Keratinocyte (primary cell): ENCODE results near the gene ZNF488. TPM values are rescaled to one million over a fixed set of nuclear protein-coding genes. Genes with fewer than 3 reads are reported as not detected.

Experiments used
- DNase-seq: peaks from one replicate; pipeline ENCODE4 v3.0.0-alpha.2; 2011; ENCODE audit warnings: low read depth, missing footprints, low spot score
- FAIRE-seq: peaks from 2 replicates; lab custom pipeline; 2011; peaks lifted over from hg19 to GRCh38; lab: Jason Lieb, UNC
- H2AFZ ChIP-seq: 2 replicates; pipeline ENCODE4 v1.6.0; 2012; ENCODE audit warnings: low read length, control low read depth, inconsistent platforms; ENCODE audit not compliant: control insufficient read depth
- H3K27ac ChIP-seq: 2 replicates; pipeline ENCODE4 v1.5.1; 2011; ENCODE audit warnings: low read length; ENCODE audit not compliant: control insufficient read depth, insufficient read depth
- H3K27me3 ChIP-seq: 3 replicates; pipeline ENCODE4 v1.6.0; 2011; ENCODE audit warnings: low read length; ENCODE audit not compliant: control insufficient read depth, insufficient read depth; ENCODE audit errors: extremely low read depth
- H3K36me3 ChIP-seq, 2 experiments: 2 replicates in 1 of 2; 3 replicates in 1 of 2; pipeline ENCODE4 v1.5.1; 2011; ENCODE audit warnings: low read length in 2 of 2, mild to moderate bottlenecking in 1 of 2; ENCODE audit not compliant: control insufficient read depth in 2 of 2, insufficient read depth in 2 of 2; ENCODE audit errors: extremely low read depth in 1 of 2
- H3K4me1 ChIP-seq: 3 replicates; pipeline ENCODE4 v1.5.1; 2011; ENCODE audit warnings: low read length; ENCODE audit not compliant: control insufficient read depth, insufficient read depth; ENCODE audit errors: extremely low read depth
- H3K4me2 ChIP-seq: 3 replicates; pipeline ENCODE4 v1.6.0; 2011; ENCODE audit warnings: low read depth, low read length; ENCODE audit not compliant: control insufficient read depth, insufficient read depth; ENCODE audit errors: extremely low read depth
- H3K4me3 ChIP-seq, 3 experiments: fragments of 200-600 bp in 1 of 3; sonication (generic) in 1 of 3; 2 replicates in 2 of 3; 3 replicates in 1 of 3; pipeline ENCODE4 v1.5.1; 2011 to 2016; ENCODE audit warnings: low read length in 3 of 3, mild to moderate bottlenecking in 3 of 3, control low read depth in 2 of 3, inconsistent platforms in 1 of 3, low read depth in 1 of 3, mixed read lengths in 1 of 3, mixed run types in 1 of 3, moderate library complexity in 1 of 3; ENCODE audit not compliant: control insufficient read depth in 2 of 3, insufficient read depth in 2 of 3; ENCODE audit errors: extremely low read depth in 1 of 3
- H3K79me2 ChIP-seq: 2 replicates; pipeline ENCODE4 v1.6.0; 2012; ENCODE audit warnings: low read length; ENCODE audit not compliant: control insufficient read depth, insufficient read depth
- H3K9ac ChIP-seq: 3 replicates; pipeline ENCODE4 v1.6.0; 2011; ENCODE audit warnings: low read length; ENCODE audit not compliant: control insufficient read depth, insufficient read depth; ENCODE audit errors: extremely low read depth
- H3K9me1 ChIP-seq: 3 replicates; pipeline ENCODE4 v1.6.0; 2011; ENCODE audit warnings: low read length; ENCODE audit not compliant: control insufficient read depth, insufficient read depth; ENCODE audit errors: extremely low read depth
- H3K9me3 ChIP-seq: 2 replicates; pipeline ENCODE4 v1.5.1; 2012; ENCODE audit warnings: low read depth, low read length; ENCODE audit not compliant: control insufficient read depth
- H4K20me1 ChIP-seq: 3 replicates; pipeline ENCODE4 v1.6.0; 2011; ENCODE audit warnings: low read length; ENCODE audit not compliant: control insufficient read depth, insufficient read depth; ENCODE audit errors: extremely low read depth
- EZH2 ChIP-seq: IDR thresholded peaks from one replicate; pipeline ENCODE4 v1.6.1; 2012; ENCODE audit warnings: inconsistent platforms, mild to moderate bottlenecking, low read length, moderate library complexity
- dilution Hi-C: fragments of 300-500 bp; cut with MboI; formaldehyde crosslinking; loops from one replicate; pipeline ENCODE4 v1.7.0; 2020; ENCODE audit warnings: low sequenced_read_pairs; ENCODE audit not compliant: extremely low pct_ligation_motif_present
- polyA plus RNA-seq, 5 experiments: library from polyadenylated mRNA; depleted of rRNA in 3 of 5; stranded (reverse) in 3 of 5; stranded (forward) in 1 of 5; unstranded in 1 of 5; fragments of >200 nt; gene quantifications; 1 replicate in 1 of 5; 2 replicates in 3 of 5; 3 replicates in 1 of 5; pipeline versions ENCODE4 v1.2.1 to v1.2.3, GENCODE V29; 2011 to 2012; ENCODE audit warnings: missing spikeins in 2 of 5, low read depth in 1 of 5, low replicate concordance in 1 of 5
- TF ChIP-seq, protein P1 (sequence below), 3 experiments: IDR thresholded peaks in 1 of 3; conservative IDR thresholded peaks in 1 of 3; optimal IDR thresholded peaks in 1 of 3; 2 replicates in 2 of 3; 3 replicates in 1 of 3; pipeline versions ENCODE3 to v1.5.1; 2011; ENCODE audit warnings: low read length in 3 of 3, mild to moderate bottlenecking in 3 of 3, moderate library complexity in 2 of 3, control low read depth in 1 of 3, inconsistent platforms in 1 of 3; ENCODE audit not compliant: insufficient read depth in 2 of 3; ENCODE audit errors: extremely low read depth in 1 of 3

ZNF488 gene
- polyA plus RNA-seq, 1 donor (not counting 4 experiments of a cell fraction or from before 2014, with no cell fraction given) = 1.2 TPM

DNA sequence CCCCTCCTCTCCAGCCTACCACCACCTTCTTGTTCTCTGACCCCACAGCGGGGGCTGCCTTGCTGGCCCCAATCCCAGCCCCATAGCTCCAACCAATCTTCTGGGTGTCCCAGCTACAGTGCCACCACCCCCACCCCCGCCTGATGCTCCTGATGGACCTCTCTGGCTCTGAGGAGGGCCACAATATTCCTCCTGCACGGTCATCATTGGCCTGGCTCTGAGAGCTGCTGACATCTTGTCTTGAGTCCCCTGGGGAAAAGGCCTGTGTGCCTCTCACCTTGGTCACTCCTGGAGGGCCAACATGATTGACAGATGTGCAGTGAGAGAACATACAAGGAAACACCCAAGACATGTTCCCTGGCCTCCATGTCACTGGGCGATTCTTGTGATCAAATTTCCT is 54.2 kb downstream of the ZNF488 start:
- H3K9ac ChIP-seq = no peak overlapping the region
- dilution Hi-C loops = no loop called here
- FAIRE-seq = no peak
- H3K9me3 ChIP-seq = no peaks in the 10 kb centered on the region
- H3K4me3 ChIP-seq = no peak overlapping the region
- H3K36me3 ChIP-seq = no peaks in the 10 kb centered on the region
- no peak overlapping the region for H2AFZ ChIP-seq
- no peak overlapping the region for H3K27ac ChIP-seq
- H3K4me2 ChIP-seq = no peak overlapping the region
- H4K20me1 ChIP-seq = no peaks in the 10 kb centered on the region
- no peaks in the 10 kb centered on the region for H3K79me2 ChIP-seq
- peaks cover 15% of the 10 kb centered on the region for H3K27me3 ChIP-seq
- H3K4me1 ChIP-seq = no peaks in the 10 kb centered on the region
- H3K9me1 ChIP-seq = no peaks in the 10 kb centered on the region
- TF ChIP-seq, protein P1, sequence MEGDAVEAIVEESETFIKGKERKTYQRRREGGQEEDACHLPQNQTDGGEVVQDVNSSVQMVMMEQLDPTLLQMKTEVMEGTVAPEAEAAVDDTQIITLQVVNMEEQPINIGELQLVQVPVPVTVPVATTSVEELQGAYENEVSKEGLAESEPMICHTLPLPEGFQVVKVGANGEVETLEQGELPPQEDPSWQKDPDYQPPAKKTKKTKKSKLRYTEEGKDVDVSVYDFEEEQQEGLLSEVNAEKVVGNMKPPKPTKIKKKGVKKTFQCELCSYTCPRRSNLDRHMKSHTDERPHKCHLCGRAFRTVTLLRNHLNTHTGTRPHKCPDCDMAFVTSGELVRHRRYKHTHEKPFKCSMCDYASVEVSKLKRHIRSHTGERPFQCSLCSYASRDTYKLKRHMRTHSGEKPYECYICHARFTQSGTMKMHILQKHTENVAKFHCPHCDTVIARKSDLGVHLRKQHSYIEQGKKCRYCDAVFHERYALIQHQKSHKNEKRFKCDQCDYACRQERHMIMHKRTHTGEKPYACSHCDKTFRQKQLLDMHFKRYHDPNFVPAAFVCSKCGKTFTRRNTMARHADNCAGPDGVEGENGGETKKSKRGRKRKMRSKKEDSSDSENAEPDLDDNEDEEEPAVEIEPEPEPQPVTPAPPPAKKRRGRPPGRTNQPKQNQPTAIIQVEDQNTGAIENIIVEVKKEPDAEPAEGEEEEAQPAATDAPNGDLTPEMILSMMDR (optimal IDR thresholded peaks at IDR 0.05 in 1 of 3, IDR thresholded peaks at IDR 0.05 in 1 of 3, conservative IDR thresholded peaks at IDR 0.05 in 1 of 3; ENCODE audit: extremely low read depth in 1 of 3, insufficient read depth in 2 of 3, low read length in 3 of 3) = no peak
- no peak for TF ChIP-seq EZH2
- no peak for DNase-seq

DNA sequence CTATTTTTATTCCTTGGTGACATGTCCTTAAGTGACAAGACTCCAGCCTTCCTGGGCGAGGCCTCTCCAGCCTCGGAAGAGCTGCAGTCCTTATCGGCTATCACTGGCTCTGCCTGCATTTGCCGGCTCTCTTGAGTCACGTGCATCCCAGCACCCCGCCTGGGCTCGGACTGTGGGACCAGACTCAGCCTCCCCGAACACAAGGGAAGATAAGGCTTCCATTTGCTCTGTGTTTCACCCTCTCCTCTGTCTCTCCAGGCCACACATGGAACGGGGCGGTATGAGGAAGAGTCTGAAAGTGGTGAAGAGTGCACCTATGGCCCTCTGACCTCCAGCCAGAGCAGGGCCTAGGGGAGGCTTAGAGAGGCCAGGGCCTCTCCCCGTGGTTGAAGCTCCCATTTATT is 57.2 kb downstream of the ZNF488 start:
- FAIRE-seq (no peak), DNase-seq (no peak)

More for the DNA sequence above, 57.2 kb downstream of the ZNF488 start:
- H3K9me1 ChIP-seq = no peaks in the 10 kb centered on the region
- no peaks in the 10 kb centered on the region for H3K4me1 ChIP-seq
- H3K9ac ChIP-seq = no peak overlapping the region
- no peak overlapping the region for H3K4me3 ChIP-seq
- no peak for TF ChIP-seq EZH2
- TF ChIP-seq, protein P1 (optimal IDR thresholded peaks at IDR 0.05 in 1 of 3, IDR thresholded peaks at IDR 0.05 in 1 of 3, conservative IDR thresholded peaks at IDR 0.05 in 1 of 3; ENCODE audit: extremely low read depth in 1 of 3, insufficient read depth in 2 of 3, low read length in 3 of 3) = no peak
- H3K27me3 ChIP-seq = peaks cover 16% of the 10 kb centered on the region
- no peak overlapping the region for H2AFZ ChIP-seq
- no peaks in the 10 kb centered on the region for H4K20me1 ChIP-seq
- no peaks in the 10 kb centered on the region for H3K9me3 ChIP-seq
- H3K36me3 ChIP-seq = no peaks in the 10 kb centered on the region
- no peak overlapping the region for H3K27ac ChIP-seq
- dilution Hi-C loops = no loop called here
- no peak overlapping the region for H3K4me2 ChIP-seq
- no peaks in the 10 kb centered on the region for H3K79me2 ChIP-seq
